Keratinocyte (primary cell): ENCODE measurements around the gene PCNX4.

ENCODE experiments used
- EZH2 ChIP-seq: IDR thresholded peaks from one replicate; pipeline ENCODE4 v1.6.1; 2012; ENCODE audit warnings: inconsistent platforms, mild to moderate bottlenecking, low read length, moderate library complexity
- TF ChIP-seq, protein P1 (sequence below), 3 experiments: IDR thresholded peaks in 1 of 3; conservative IDR thresholded peaks in 1 of 3; optimal IDR thresholded peaks in 1 of 3; 2 replicates in 2 of 3; 3 replicates in 1 of 3; pipeline versions ENCODE3 to v1.5.1; 2011; ENCODE audit warnings: low read length in 3 of 3, mild to moderate bottlenecking in 3 of 3, moderate library complexity in 2 of 3, control low read depth in 1 of 3, inconsistent platforms in 1 of 3; ENCODE audit not compliant: insufficient read depth in 2 of 3; ENCODE audit errors: extremely low read depth in 1 of 3

DNA sequence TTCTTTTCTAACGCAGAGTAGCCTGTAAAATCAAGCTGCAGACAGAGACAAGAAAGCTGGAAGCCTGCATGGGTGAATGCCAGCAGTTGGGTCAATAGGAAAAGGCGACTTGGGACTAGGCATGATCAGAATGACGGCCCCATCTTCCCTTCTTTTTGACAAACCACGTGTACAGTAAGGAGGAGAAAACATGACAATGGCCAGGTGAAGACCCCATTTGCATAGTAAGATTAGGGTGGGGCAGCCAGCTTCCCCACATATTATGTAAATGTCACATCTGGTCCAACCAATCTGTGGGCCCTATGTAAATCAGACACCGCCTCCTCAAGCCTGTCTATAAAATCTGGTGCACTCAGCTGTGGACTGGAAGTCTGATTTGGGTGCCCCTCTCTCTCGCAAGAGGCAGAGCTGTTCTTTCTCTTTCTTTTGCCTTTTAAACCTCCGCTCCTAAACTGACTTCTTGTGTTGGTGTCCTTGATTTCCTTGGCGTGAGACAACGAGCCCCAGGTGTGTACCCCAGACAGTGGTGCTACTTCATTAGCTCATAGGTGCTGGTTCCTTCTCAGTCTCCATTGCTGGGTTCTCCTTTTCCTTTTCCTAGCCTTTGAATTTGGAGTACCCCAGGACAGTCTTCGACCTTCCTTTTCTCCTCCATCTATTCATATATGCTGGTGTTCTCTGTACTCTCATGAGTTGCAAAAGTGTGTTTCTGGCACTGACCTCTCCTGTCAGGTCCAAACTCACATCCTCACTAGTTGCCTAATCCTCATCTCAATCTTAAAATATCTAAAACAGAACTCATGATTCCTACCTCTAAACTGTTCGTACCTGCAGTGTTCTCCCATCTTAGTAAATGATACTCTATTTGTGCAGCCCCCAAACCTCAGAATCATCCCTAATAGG lies 82.9 kb downstream of the PCNX4 start:
- TF ChIP-seq, protein P1, sequence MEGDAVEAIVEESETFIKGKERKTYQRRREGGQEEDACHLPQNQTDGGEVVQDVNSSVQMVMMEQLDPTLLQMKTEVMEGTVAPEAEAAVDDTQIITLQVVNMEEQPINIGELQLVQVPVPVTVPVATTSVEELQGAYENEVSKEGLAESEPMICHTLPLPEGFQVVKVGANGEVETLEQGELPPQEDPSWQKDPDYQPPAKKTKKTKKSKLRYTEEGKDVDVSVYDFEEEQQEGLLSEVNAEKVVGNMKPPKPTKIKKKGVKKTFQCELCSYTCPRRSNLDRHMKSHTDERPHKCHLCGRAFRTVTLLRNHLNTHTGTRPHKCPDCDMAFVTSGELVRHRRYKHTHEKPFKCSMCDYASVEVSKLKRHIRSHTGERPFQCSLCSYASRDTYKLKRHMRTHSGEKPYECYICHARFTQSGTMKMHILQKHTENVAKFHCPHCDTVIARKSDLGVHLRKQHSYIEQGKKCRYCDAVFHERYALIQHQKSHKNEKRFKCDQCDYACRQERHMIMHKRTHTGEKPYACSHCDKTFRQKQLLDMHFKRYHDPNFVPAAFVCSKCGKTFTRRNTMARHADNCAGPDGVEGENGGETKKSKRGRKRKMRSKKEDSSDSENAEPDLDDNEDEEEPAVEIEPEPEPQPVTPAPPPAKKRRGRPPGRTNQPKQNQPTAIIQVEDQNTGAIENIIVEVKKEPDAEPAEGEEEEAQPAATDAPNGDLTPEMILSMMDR (optimal IDR thresholded peaks at IDR 0.05 in 1 of 3, IDR thresholded peaks at IDR 0.05 in 1 of 3, conservative IDR thresholded peaks at IDR 0.05 in 1 of 3; ENCODE audit: extremely low read depth in 1 of 3, insufficient read depth in 2 of 3, low read length in 3 of 3): no peak
- no peak for TF ChIP-seq EZH2
